H1 (cell line): Measurements from ENCODE around the gene CDK5R1. TPM values are rescaled to one million over a fixed set of nuclear protein-coding genes. Genes with fewer than 3 reads are reported as not detected.
A peak's percentile ranks its signal among the peaks of the same experiment; 100 is the strongest.

Experiments
- CTCF ChIA-PET: fragments of 300-600 bp; sonication (Branson Sonifier 250); formaldehyde crosslinking; loops from one replicate; lab custom pipeline; 2021; ENCODE audit not compliant: partially characterized antibody; lab: Charles Lee
- POLR2A ChIA-PET: fragments of 300-600 bp; sonication (Branson Sonifier 250); formaldehyde crosslinking; loops from one replicate; lab custom pipeline; 2021; ENCODE audit warnings: inconsistent platforms; ENCODE audit not compliant: partially characterized antibody; lab: Charles Lee
- DNase-seq, 2 experiments: peaks; one replicate each; pipeline versions ENCODE4 v3.0.0 to v3.0.0-alpha.2; 2010 to 2022; ENCODE audit warnings: low spot score in 2 of 2, low read depth in 1 of 2, mixed read lengths in 1 of 2
- FAIRE-seq: peaks from 2 replicates; lab custom pipeline; 2011; peaks lifted over from hg19 to GRCh38; lab: Jason Lieb, UNC
- H2AFZ ChIP-seq: 2 replicates; pipeline ENCODE4 v1.8.1; 2012; ENCODE audit warnings: low read length, inconsistent platforms
- H2AK5ac ChIP-seq: 2 replicates; pipeline ENCODE4 v1.6.1; 2013; ENCODE audit warnings: low read depth, low read length
- H2BK120ac ChIP-seq: replicated peaks from 2 replicates; pipeline ENCODE3; 2013; ENCODE audit warnings: low read depth, low read length, inconsistent platforms
- H2BK12ac ChIP-seq: 2 replicates; pipeline ENCODE4 v1.6.1; 2013; ENCODE audit warnings: low read depth, low read length
- H2BK15ac ChIP-seq: 2 replicates; pipeline ENCODE4 v1.6.1; 2013; ENCODE audit warnings: low read length
- H2BK20ac ChIP-seq: 2 replicates; pipeline ENCODE4 v1.6.1; 2013; ENCODE audit warnings: low read length
- H2BK5ac ChIP-seq: 2 replicates; pipeline ENCODE4 v1.6.1; 2013; ENCODE audit warnings: low read depth, low read length
- H3K14ac ChIP-seq: 2 replicates; pipeline ENCODE4 v1.6.1; 2013; ENCODE audit warnings: inconsistent platforms; ENCODE audit not compliant: insufficient read length
- H3K18ac ChIP-seq: 2 replicates; pipeline ENCODE4 v1.6.1; 2013; ENCODE audit warnings: low read length; ENCODE audit errors: extremely low read depth
- H3K23ac ChIP-seq: 2 replicates; pipeline ENCODE4 v1.6.1; 2013; ENCODE audit warnings: inconsistent platforms; ENCODE audit not compliant: insufficient read length
- H3K23me2 ChIP-seq: 2 replicates; pipeline ENCODE4 v1.6.1; 2013; ENCODE audit warnings: low read depth, low read length
- H3K27ac ChIP-seq: 2 replicates; pipeline ENCODE4 v1.6.1; 2011; ENCODE audit warnings: low read depth, low read length, inconsistent platforms
- H3K27me3 ChIP-seq, 4 experiments: replicated peaks in 1 of 4; 1 replicate in 1 of 4; 2 replicates in 3 of 4; pipeline versions ENCODE4 v1.6.1 to v1.8.1; 2011 to 2013; ENCODE audit warnings: low read length in 3 of 4, mild to moderate bottlenecking in 3 of 4, inconsistent platforms in 2 of 4, mixed read lengths in 2 of 4, moderate library complexity in 1 of 4; ENCODE audit not compliant: control insufficient read depth in 3 of 4, insufficient read depth in 3 of 4; ENCODE audit errors: extremely low read depth in 1 of 4
- H3K36me3 ChIP-seq, 4 experiments: 2 replicates each; pipeline versions ENCODE4 v1.6.1 to v1.8.1; 2011 to 2013; ENCODE audit warnings: mild to moderate bottlenecking in 4 of 4, low read length in 3 of 4, moderate library complexity in 2 of 4, control low read depth in 1 of 4, inconsistent platforms in 1 of 4; ENCODE audit not compliant: insufficient read depth in 4 of 4, control insufficient read depth in 2 of 4
- H3K4ac ChIP-seq: replicated peaks from 2 replicates; pipeline ENCODE3; 2013; ENCODE audit warnings: low read length, low read depth, mixed read lengths, inconsistent platforms; ENCODE audit not compliant: insufficient read length
- H3K4me1 ChIP-seq, 4 experiments: replicated peaks in 1 of 4; 1 replicate in 1 of 4; 2 replicates in 3 of 4; pipeline versions ENCODE4 v1.6.1 to v1.8.1; 2011 to 2013; ENCODE audit warnings: low read length in 3 of 4, inconsistent platforms in 2 of 4, mixed read lengths in 1 of 4; ENCODE audit not compliant: insufficient read depth in 4 of 4, control insufficient read depth in 3 of 4
- H3K4me2 ChIP-seq, 2 experiments: 2 replicates each; pipeline versions ENCODE4 v1.6.1 to v1.8.1; 2011 to 2013; ENCODE audit warnings: low read depth in 2 of 2, low read length in 2 of 2, control low read depth in 1 of 2, inconsistent platforms in 1 of 2, mild to moderate bottlenecking in 1 of 2; ENCODE audit not compliant: insufficient read depth in 1 of 2
- H3K4me3 ChIP-seq, 4 experiments: fragments of 200-600, 300-600 bp in 1 of 4; sonication (generic), shearing (Covaris generic), sonication (Bioruptor Twin) in 1 of 4; 2 replicates each; pipeline versions ENCODE4 v1.5.1 to v1.8.1; 2011 to 2016; ENCODE audit warnings: low read length in 4 of 4, low read depth in 3 of 4, control low read depth in 2 of 4, inconsistent platforms in 2 of 4, mild to moderate bottlenecking in 2 of 4, mixed read lengths in 1 of 4, moderate library complexity in 1 of 4; ENCODE audit not compliant: insufficient read depth in 2 of 4; ENCODE audit errors: extremely low read depth in 1 of 4
- H3K56ac ChIP-seq: replicated peaks from 2 replicates; pipeline ENCODE3; 2013; ENCODE audit warnings: low read depth, mild to moderate bottlenecking, mixed read lengths, low read length, inconsistent platforms; ENCODE audit not compliant: insufficient read length
- H3K79me1 ChIP-seq: 2 replicates; pipeline ENCODE4 v1.6.1; 2013; ENCODE audit warnings: low read depth, low read length, control low read depth
- H3K79me2 ChIP-seq, 2 experiments: 2 replicates each; pipeline versions ENCODE4 v1.6.1 to v1.8.1; 2012 to 2013; ENCODE audit warnings: low read length in 2 of 2, mild to moderate bottlenecking in 2 of 2, inconsistent platforms in 1 of 2; ENCODE audit not compliant: insufficient read depth in 2 of 2, control insufficient read depth in 1 of 2
- H3K9ac ChIP-seq, 4 experiments: replicated peaks in 1 of 4; 1 replicate in 1 of 4; 2 replicates in 3 of 4; pipeline versions ENCODE4 v1.6.1 to v1.8.1; 2011 to 2013; ENCODE audit warnings: low read depth in 3 of 4, low read length in 3 of 4, control low read depth in 2 of 4, mild to moderate bottlenecking in 2 of 4, moderate library complexity in 2 of 4, inconsistent platforms in 1 of 4; ENCODE audit errors: extremely low read depth in 1 of 4
- H3K9me3 ChIP-seq, 2 experiments: 2 replicates each; pipeline versions ENCODE4 v1.6.1 to v1.8.1; 2012 to 2013; ENCODE audit warnings: mild to moderate bottlenecking in 2 of 2, moderate library complexity in 2 of 2, control low read depth in 1 of 2, inconsistent platforms in 1 of 2, low read depth in 1 of 2, low read length in 1 of 2, mixed read lengths in 1 of 2; ENCODE audit not compliant: insufficient read depth in 2 of 2
- H4K20me1 ChIP-seq, 2 experiments: replicated peaks in 1 of 2; 2 replicates each; pipeline versions ENCODE3 to v1.8.1; 2011 to 2013; ENCODE audit warnings: inconsistent platforms in 2 of 2, low read length in 2 of 2, mild to moderate bottlenecking in 1 of 2; ENCODE audit not compliant: insufficient read depth in 2 of 2, control insufficient read depth in 1 of 2
- H4K5ac ChIP-seq: 2 replicates; pipeline ENCODE4 v1.6.1; 2013; ENCODE audit warnings: low read length, low read depth, mixed read lengths, inconsistent platforms; ENCODE audit not compliant: insufficient read length
- H4K8ac ChIP-seq: 2 replicates; pipeline ENCODE4 v1.8.0; 2013; ENCODE audit warnings: mild to moderate bottlenecking, moderate library complexity, low read length, inconsistent platforms; ENCODE audit not compliant: insufficient read depth; ENCODE audit errors: extremely low read depth
- H4K91ac ChIP-seq: replicated peaks from 2 replicates; pipeline ENCODE3; 2013; ENCODE audit warnings: low read length, mixed read lengths, inconsistent platforms; ENCODE audit not compliant: insufficient read length
- ASH2L ChIP-seq: fragments of 200-600, 300-600 bp; sonication (generic); IDR thresholded peaks from one replicate; pipeline ENCODE4 v1.7.1; 2017; ENCODE audit warnings: low read length
- JUN ChIP-seq: IDR thresholded peaks from 2 replicates; pipeline ENCODE4 v1.6.1; 2011; ENCODE audit warnings: low read depth, mild to moderate bottlenecking, improper control_type of control experiment, low read length
- POLR2A ChIP-seq, 2 experiments: IDR thresholded peaks; 1 replicate in 1 of 2; 2 replicates in 1 of 2; pipeline ENCODE4 v1.6.1; 2011; ENCODE audit warnings: low read depth in 2 of 2, low read length in 2 of 2, mild to moderate bottlenecking in 2 of 2; ENCODE audit errors: control extremely low read depth in 1 of 2
- RFX5 ChIP-seq: IDR thresholded peaks from 2 replicates; pipeline ENCODE4 v1.6.1; 2011; ENCODE audit warnings: low read depth, low read length, improper control_type of control experiment, borderline replicate concordance
- WGBS, 2 experiments: shearing (Covaris generic) in 1 of 2; methylation state at CpG; one replicate each; pipeline versions ENCODE4 v1.1.6 to v1.1.7; 2013 to 2015; ENCODE audit warnings: low lambda C conversion rate in 2 of 2, mixed read lengths in 2 of 2, inconsistent platforms in 1 of 2, low coverage in 1 of 2, missing lambda C conversion rate in 1 of 2; ENCODE audit not compliant: insufficient replicate concordance in 2 of 2, insufficient coverage in 1 of 2, insufficient read length in 1 of 2; ENCODE audit errors: extremely low coverage in 1 of 2, missing lambda C conversion rate in 1 of 2; 5-methylcytosine and 5-hydroxymethylcytosine counted together
- polyA plus RNA-seq, 7 experiments: library from polyadenylated mRNA; depleted of rRNA in 3 of 7; stranded (reverse) in 5 of 7; unstranded in 2 of 7; fragments of >200 nt in 5 of 7; fragments of 200-250 nt in 2 of 7; gene quantifications; 1 replicate in 5 of 7; 2 replicates in 1 of 7; 4 replicates in 1 of 7; pipeline versions ENCODE4 v1.2.1 to v1.2.3, GENCODE V29; 2011 to 2013; ENCODE audit warnings: missing spikeins in 2 of 7, mixed read lengths in 2 of 7
- total RNA-seq: library from RNA; stranded (reverse); fragmentation: NEBNext Ultra II Directional; extraction: Animal tissue kit (Norgen Biotek cat#: 25700); gene quantifications from 2 replicates; pipeline ENCODE4 v1.2.1, GENCODE V29; 2021

Gene CDK5R1
- total and polyA plus RNA-seq, 2 of the 8 experiments (the other 6 are each of a cell fraction or from before 2014, with no cell fraction given), result 2.7 to 9.9 TPM

- H4K5ac ChIP-seq, result no peak overlapping the region
- no peak overlapping the region for H3K14ac ChIP-seq
- H3K79me2 ChIP-seq, result no peaks in the 10 kb centered on the region
- no peaks in the 10 kb centered on the region for H3K79me1 ChIP-seq
- H2AFZ ChIP-seq, result no peak overlapping the region
- no peak overlapping the region for H3K27ac ChIP-seq
- DNase-seq (no peak), FAIRE-seq (no peak)
- no peak overlapping the region for H3K4ac ChIP-seq
- no peak overlapping the region for H3K18ac ChIP-seq
- H3K4me3 ChIP-seq, result no peak overlapping the region
- CTCF ChIA-PET, result interaction anchor here (1.0 kb wide), 2 partner anchors 43 to 62 kb away, joined by 3 to 4 read pairs; no protein-coding TSS in a partner anchor
- H2BK20ac ChIP-seq, result no peak overlapping the region
- H2BK5ac ChIP-seq, result no peak overlapping the region
- no peaks in the 10 kb centered on the region for H3K9me3 ChIP-seq
- H4K91ac ChIP-seq, result no peak overlapping the region
- no peak overlapping the region for H3K23ac ChIP-seq
- H3K27me3 ChIP-seq, result no peaks in the 10 kb centered on the region
- 92% methylated on average over 4 of the region's 4 CpGs; no CpG with 5 or more reads in 1 of the 2 experiments for WGBS, 2 experiments
- peaks cover 2% of the 10 kb centered on the region; the same call in 1 of the 2 replicates for H3K23me2 ChIP-seq
- no peak overlapping the region for H3K4me2 ChIP-seq
- H4K20me1 ChIP-seq, result no peaks in the 10 kb centered on the region
- no peak overlapping the region for H4K8ac ChIP-seq
- H3K4me1 ChIP-seq, result peaks cover 0 to 8% (median 3%) of the 10 kb centered on the region in 4 experiments; a peak in 4 of 7 replicates
- no peak overlapping the region for H3K56ac ChIP-seq
- no peak overlapping the region for H2BK15ac ChIP-seq
- H2BK120ac ChIP-seq, result no peak overlapping the region
- H3K36me3 ChIP-seq, result no peaks in the 10 kb centered on the region
- 0 out of 2 replicates have a peak overlapping the region, but pooled peaks have one; percentile 56 for H2BK12ac ChIP-seq
- POLR2A ChIA-PET, result no interaction called here
- H3K9ac ChIP-seq, result no peak overlapping the region
- H2AK5ac ChIP-seq, result no peak overlapping the region
- TF ChIP-seq POLR2A (IDR thresholded peaks at IDR 0.05; ENCODE audit: control extremely low read depth in 1 of 2, low read depth in 2 of 2, low read length in 2 of 2) (no peak), JUN (no peak), ASH2L (no peak), RFX5 (no peak)
Measured at GRCh38 chr17:32527146-32527545, 40.4 kb downstream of the CDK5R1 start.
